ENCODE results near the gene ATP6V0B.
A peak's percentile ranks its signal among the peaks of the same experiment; 100 is the strongest.

The ATP6V0B gene

GRCh38 chr1:43985984-43986595 is 11.3 kb downstream of the ATP6V0B start:
- no peak for DNase-seq

- no peak for DNase-seq
Observed at GRCh38 chr1:43986712-43987111, 12.0 kb downstream of the ATP6V0B start.

- DNase-seq: no peak
Observed at GRCh38 chr1:43987159-43987902, 12.6 kb downstream of the ATP6V0B start.

GRCh38 chr1:43990271-43991199 is 15.8 kb downstream of the ATP6V0B start:
- no peak for DNase-seq

- DNase-seq: no peak
Observed at GRCh38 chr1:43991200-43991475, 16.4 kb downstream of the ATP6V0B start.

- peak; percentile 75 for DNase-seq
Observed at GRCh38 chr1:43991476-43992231, 16.9 kb downstream of the ATP6V0B start, which contains the start of gene CCDC24. TSS of gene CCDC24 (plus strand) at chr1:43991599. CDS start at chr1:43991879, 280 bp downstream.

GRCh38 chr1:43992232-43992995 is 17.7 kb downstream of the ATP6V0B start:
- DNase-seq: no peak

- DNase-seq: no peak
Observed at GRCh38 chr1:43993206-43993914, 18.6 kb downstream of the ATP6V0B start.

GRCh38 chr1:43994071-43994470 is 19.3 kb downstream of the ATP6V0B start:
- no peak for DNase-seq

GRCh38 chr1:43994794-43995790 is 20.3 kb downstream of the ATP6V0B start:
- DNase-seq: no peak

GRCh38 chr1:43995984-43996732 is 21.4 kb downstream of the ATP6V0B start:
- DNase-seq: no peak

GRCh38 chr1:43996733-43997115 is 22.0 kb downstream of the ATP6V0B start:
- DNase-seq: no peak

- no peak for DNase-seq
Observed at GRCh38 chr1:43997295-43997999, 22.7 kb downstream of the ATP6V0B start.

GRCh38 chr1:43998000-43998378 is 23.2 kb downstream of the ATP6V0B start:
- DNase-seq: no peak

- no peak for DNase-seq
Observed at GRCh38 chr1:43999455-43999854, 24.7 kb downstream of the ATP6V0B start.

- DNase-seq: no peak
Observed at GRCh38 chr1:44000122-44000665, 25.4 kb downstream of the ATP6V0B start.

GRCh38 chr1:44002165-44002564 is 27.4 kb downstream of the ATP6V0B start:
- DNase-seq: no peak

- no peak for DNase-seq
Observed at GRCh38 chr1:44002606-44003157, 27.9 kb downstream of the ATP6V0B start.

Data from stimulated activated CD4-positive, alpha-beta T cell treated with anti-CD3 and anti-CD28 coated beads, Interleukin-4, amount 100 ng/mL, for 1 hour (primary cell).